ENCODE results near the gene IQUB.
"Not testable (repeated sequence)": the region's sequence is repeated elsewhere in the genome, so short reads cannot be mapped to it uniquely, and the experiment has no call there.

Gene IQUB

GRCh38 chr7:123534383-123535260, at the start of gene IQUB:
Gene IQUB, minus strand, starts transcription at chr7:123534595. Its CDS starts 22,255 bp downstream, at chr7:123512340.
- DNase-seq (ENCODE audit: low read depth) = peak; percentile 94

DNA sequence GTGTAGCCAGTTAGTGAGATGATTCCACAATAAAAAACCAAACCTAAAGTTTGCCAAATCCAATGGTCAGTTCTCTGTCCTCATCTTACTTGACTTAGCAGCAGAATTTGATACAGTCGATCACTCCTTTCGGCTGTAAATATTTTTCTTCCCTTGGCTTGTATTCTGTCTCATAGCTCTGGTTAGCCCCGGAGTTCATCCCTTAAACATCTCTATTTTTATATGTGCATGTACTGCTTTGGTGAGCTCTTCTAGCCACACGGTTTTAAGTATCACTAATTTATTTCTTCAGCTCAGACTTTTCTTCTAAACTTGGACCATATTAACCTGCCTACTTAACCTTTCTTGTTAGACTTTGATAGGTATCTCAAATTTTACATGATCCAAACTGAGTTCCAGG, 49.4 kb upstream of the IQUB start:
- DNase-seq (ENCODE audit: low read depth) = no peak

DNA sequence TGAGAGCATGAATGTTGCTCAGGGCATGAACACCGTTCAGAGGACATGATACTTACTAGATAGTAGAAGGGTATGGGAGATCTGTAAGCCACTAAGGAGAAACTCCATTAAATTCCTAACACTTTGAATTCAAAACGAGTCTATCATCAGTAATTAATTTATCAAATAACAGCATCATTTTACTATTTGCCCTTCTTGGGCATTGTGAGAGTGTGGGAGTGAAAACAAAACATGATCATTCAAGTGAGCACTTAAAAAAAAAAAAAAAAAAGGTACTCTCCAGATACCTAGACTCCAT, 46.7 kb upstream of the IQUB start:
- DNase-seq (ENCODE audit: low read depth) = no peak

- no peak for DNase-seq (ENCODE audit: low read depth)
Measured at GRCh38 chr7:123580406-123581161, 46.2 kb upstream of the IQUB start.

DNA sequence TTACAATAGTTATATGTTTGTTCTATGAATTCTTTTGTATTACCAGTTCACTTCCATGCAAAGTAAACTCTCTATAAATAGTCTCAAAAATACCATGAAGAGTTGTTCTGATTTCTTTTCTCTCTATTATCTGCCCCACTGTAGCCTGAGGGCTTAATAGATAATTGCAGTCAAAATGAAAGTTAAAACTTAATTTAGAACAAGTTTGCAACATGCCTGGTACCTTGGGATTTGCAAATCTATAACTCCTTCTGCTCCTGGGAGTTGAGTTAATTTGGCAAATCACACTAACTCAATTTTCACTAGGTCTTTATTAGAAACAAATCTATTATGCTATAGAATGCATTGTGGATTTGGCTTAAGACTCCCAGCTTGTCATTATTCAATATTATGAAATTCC, 45.0 kb upstream of the IQUB start:
- DNase-seq (ENCODE audit: low read depth) = no peak

- no peak for DNase-seq (ENCODE audit: low read depth)
Measured at GRCh38 chr7:123573896-123574467, 39.6 kb upstream of the IQUB start.

- no peak for DNase-seq (ENCODE audit: low read depth)
Measured at GRCh38 chr7:123573341-123573740, 38.9 kb upstream of the IQUB start.

DNA sequence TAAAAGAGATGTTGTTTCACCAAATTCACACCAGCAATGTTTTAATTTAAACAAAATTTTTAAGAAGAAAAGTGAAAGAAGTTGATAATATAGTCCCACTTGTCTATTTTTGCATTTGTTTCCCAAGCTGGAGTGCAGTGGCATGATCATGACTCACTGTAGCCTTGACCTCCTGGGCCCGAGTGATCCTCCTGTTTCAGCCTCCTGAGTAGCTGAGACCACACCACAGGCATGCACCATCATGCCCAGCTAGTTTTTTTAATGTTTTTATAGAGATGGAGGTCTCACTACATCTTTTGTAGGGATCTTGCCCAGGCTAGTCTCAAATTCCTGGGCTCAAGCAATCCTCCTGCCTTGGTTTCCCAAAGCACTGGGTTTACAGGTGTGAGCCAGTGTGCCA, 37.3 kb upstream of the IQUB start:
- no peak for DNase-seq (ENCODE audit: low read depth)

DNA sequence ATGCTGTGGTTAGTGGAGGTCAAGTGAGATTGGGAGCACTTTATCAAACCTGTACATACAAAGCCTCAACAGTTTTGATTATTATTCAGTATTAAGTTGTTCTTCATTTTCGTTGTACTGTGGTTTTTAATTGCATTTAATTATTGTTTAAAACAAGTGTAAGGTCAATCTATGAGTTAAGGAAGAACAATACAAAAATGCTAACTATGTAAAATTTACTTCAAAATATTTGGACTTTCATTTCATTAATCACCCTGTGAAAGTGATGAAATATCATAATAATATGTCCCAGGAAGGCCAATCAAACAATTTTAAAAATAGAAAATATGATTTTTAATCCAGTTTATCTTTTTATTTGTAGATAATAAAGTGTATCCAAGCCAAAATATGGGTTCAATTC, 36.8 kb upstream of the IQUB start:
- no peak for DNase-seq (ENCODE audit: low read depth)

- DNase-seq (ENCODE audit: low read depth) = no peak
Measured at GRCh38 chr7:123570390-123571182, 36.2 kb upstream of the IQUB start.

DNA sequence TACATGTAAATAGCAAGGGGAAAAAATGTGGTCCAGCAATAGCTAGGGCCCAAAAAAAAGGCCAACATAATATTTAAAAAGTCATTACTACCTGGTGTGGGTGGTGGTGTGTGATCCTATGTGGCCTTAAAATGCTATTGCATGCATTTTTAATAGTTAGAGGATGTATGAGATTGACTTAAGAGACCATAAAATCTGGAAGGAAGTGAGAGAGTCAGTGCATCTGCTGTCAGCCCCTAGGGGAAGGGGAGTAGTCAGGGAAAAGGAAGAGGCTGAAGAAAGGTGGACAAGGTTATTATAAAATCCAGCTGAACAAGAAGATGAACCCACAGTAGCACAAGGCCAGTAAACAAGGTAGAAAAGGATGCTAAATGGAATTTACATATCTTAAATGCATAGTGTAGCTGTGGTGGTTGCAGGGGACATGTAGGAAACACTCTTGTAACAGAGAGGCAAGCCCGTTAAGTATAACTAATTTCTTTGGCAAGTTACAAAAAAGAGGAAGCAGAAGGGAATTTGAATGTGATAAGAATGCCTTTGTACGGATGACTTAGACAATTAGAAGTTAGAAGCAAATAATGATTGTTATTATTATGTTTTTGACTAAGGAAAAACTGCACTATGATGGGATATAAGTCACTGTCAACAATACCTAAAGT, 35.1 kb upstream of the IQUB start:
- no peak for DNase-seq (ENCODE audit: low read depth)

- DNase-seq (ENCODE audit: low read depth) = no peak
Measured at GRCh38 chr7:123562121-123562520, 27.7 kb upstream of the IQUB start.

DNA sequence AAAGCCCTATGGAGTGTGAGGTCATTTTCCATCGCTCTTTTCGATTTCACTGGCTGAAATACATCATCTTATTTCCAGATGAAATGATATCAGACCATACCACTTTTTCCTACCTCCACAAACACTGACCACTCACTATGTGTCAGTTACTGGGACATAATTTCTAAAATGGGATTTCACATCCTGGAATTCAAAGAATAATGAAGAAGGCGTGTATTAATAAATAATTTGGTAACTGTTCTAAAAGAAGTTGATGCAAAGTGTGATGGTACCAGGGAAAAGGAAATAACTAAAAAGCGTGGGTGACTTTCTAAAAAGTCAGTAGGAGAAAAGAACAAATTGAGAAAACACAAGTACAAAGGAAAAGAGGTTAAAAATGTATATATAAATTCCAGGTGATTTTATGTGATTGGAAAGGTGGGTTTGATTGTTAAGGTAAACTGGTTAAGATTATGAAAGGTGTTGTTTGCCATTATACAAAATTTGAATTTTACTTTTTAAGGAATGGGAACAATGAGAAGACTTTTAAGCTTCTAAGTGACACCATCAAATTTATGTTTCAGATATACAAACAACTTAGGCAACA, 24.0 kb upstream of the IQUB start:
- DNase-seq (ENCODE audit: low read depth) = no peak

DNA sequence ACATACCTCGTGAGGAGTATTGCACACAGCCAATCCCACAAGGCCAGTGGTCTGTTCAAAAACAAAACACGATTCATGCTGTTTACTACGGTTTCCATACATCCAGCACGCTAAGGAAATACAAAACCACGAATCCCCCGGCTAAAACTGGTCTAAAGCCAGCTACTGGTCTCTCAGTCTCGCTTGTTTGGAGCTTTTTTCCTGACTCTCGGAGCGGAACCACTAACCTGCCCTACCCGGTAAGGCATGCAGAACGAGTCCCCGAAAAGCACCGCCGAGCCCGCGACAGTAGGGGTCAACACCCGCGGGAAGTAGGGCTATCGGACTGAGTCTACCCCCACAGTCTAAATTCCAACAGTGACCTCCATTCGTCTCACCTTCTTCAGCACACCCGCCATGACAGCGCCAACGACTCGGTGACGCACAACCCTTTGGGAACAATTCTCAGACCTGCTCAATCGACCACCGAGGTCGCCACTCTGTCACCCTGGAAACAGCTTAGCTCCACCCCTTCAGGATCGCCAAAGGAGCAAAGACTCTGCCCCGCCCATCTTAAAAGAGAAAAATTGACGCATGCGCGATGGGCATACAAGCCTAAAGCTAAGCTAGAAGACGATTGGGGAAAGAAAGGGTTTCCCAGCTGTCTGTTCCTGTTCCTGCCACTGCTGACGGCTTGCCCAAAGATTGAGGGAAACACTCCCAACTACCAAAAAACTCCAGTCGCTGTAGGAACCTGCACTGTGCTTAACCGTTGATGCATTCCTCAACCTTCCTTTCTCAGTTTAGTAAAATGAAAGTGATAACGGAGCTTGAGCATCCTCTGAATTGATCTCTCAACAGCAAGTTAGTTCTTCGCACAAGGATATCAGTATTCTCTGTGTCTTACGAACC, 23.2 kb upstream of the IQUB start, which contains the start of gene NDUFA5:
Gene NDUFA5, minus strand, starts transcription at position 421 of the 891 bp plus-strand sequence. Its CDS starts 23 bp downstream, at position 398.
- peak; percentile 98 for DNase-seq (ENCODE audit: low read depth)

DNA sequence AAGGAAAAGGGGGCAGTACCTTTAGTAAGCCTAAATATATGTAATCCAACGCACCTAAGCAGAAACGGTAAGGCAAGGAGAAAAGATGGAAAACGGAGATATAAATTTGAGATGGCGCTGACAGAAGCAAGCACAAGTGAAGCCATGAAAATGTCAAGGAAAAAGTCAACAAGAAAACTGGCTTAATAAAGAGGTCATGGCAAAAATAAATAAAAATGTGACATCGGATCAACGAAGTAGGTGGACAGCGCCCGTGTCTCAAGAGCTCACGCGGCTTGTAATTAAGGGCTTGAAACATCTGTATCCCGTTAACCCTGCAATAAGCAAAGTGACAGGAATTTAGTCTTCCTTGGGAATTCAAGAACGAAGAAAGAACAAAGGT, 22.6 kb upstream of the IQUB start:
- no peak for DNase-seq (ENCODE audit: low read depth)

GRCh38 chr7:123555484-123555883, 21.1 kb upstream of the IQUB start:
- DNase-seq (ENCODE audit: low read depth) = no peak

- DNase-seq (ENCODE audit: low read depth) = no peak
Measured at GRCh38 chr7:123553159-123553558, 18.8 kb upstream of the IQUB start.

GRCh38 chr7:123552641-123553040, 18.2 kb upstream of the IQUB start:
- no peak for DNase-seq (ENCODE audit: low read depth)

DNA sequence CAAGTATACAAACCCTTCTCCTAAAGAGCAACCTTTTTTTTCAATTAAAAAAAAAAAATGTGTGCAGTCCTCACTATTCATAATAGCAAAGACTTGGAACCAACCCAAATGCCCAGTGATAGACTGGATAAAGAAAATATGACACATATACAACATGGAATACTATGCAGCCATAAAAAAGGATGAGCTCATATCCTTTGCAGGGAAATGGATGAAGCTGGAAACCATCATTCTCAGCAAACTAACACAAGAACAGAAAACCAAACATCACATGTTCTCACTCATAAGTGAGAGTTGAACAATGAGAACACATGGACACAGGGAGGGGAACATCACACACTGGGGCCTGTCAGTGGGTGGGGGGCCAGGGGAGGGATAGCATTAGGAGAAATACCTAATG, 17.7 kb upstream of the IQUB start:
- DNase-seq (ENCODE audit: low read depth) = not testable (repeated sequence)

GRCh38 chr7:123548406-123548805, 14.0 kb upstream of the IQUB start:
- DNase-seq (ENCODE audit: low read depth) = no peak
